ENCODE results near the gene SASH3. TPM values are rescaled to one million over a fixed set of nuclear protein-coding genes. Genes with fewer than 3 reads are reported as not detected.

SASH3 gene
- total and polyA plus RNA-seq, 12 donors, result 1.1 to 27.8 (median 13.4) TPM

DNA sequence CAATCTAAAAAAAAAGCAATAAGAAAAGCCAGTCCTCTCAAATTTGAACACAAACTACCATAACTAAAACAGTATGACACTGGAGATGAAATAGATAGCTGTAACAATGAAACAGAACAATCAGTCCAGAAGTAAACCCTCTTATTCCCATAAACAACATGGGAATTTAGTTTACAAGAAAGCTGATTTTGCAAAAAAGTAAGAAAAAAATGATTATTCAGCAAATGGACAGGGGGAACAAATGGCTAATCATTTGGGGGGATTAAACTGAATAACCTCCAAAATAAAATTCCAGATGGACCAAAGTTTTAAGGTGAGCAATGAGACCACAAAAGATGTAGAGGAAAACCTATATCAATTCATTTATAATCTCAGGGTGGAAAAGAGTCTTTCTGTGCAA is 16.1 kb upstream of the SASH3 start:
- Histone ChIP-seq H3K27me3 (no peaks in the 10 kb centered on the region), H3K4me1 (replicated peaks in 1 of 2) (no peaks in the 10 kb centered on the region), H3K27ac (no peak overlapping the region), H3K4me3 (no peak overlapping the region), H3K9me3 (replicated peaks in 1 of 3) (no peaks in the 10 kb centered on the region), H3K36me3 (replicated peaks in 1 of 2) (no peaks in the 10 kb centered on the region)
- TF ChIP-seq, protein P1, sequence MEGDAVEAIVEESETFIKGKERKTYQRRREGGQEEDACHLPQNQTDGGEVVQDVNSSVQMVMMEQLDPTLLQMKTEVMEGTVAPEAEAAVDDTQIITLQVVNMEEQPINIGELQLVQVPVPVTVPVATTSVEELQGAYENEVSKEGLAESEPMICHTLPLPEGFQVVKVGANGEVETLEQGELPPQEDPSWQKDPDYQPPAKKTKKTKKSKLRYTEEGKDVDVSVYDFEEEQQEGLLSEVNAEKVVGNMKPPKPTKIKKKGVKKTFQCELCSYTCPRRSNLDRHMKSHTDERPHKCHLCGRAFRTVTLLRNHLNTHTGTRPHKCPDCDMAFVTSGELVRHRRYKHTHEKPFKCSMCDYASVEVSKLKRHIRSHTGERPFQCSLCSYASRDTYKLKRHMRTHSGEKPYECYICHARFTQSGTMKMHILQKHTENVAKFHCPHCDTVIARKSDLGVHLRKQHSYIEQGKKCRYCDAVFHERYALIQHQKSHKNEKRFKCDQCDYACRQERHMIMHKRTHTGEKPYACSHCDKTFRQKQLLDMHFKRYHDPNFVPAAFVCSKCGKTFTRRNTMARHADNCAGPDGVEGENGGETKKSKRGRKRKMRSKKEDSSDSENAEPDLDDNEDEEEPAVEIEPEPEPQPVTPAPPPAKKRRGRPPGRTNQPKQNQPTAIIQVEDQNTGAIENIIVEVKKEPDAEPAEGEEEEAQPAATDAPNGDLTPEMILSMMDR (IDR thresholded peaks at IDR 0.05), result no peak
- TF ChIP-seq POLR2A (IDR thresholded peaks at IDR 0.05), result no peak
- DNase-seq, result no peak
- intact Hi-C loops (cut with DNase I), result no loop called here

DNA sequence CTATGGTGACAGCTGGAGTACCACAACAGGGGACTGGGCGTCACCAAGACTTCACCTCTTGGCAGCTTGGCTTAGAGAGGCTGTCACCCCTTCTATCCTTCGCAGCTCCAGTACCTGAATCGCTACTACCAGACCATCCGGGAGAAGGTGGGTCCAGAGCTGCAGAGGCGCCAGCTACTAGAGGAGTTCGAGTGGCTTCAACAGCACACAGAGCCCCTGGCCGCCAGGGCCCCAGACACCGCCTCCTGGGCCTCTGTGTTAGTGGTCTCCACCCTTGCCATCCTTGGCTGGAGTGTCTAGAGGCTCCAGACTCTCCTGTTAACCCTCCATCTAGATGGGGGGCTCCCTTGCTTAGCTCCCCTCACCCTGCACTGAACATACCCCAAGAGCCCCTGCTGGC is 11.6 kb upstream of the SASH3 start:
- Histone ChIP-seq H3K27me3 (no peaks in the 10 kb centered on the region), H3K4me1 (replicated peaks in 1 of 2) (no peaks in the 10 kb centered on the region), H3K4me3 (no peak overlapping the region), H3K27ac (no peak overlapping the region), H3K36me3 (replicated peaks in 1 of 2) (no peaks in the 10 kb centered on the region), H3K9me3 (replicated peaks in 1 of 3) (no peaks in the 10 kb centered on the region)
- TF ChIP-seq, protein P1 (IDR thresholded peaks at IDR 0.05), result no peak
- TF ChIP-seq POLR2A (IDR thresholded peaks at IDR 0.05), result no peak
- intact Hi-C loops (cut with DNase I), result no loop called here
- DNase-seq, result no peak
- WGBS, 4 donors, result 75 to 94% (median 88%) methylated on average over 4 to 8 of the region's 8 CpGs; no CpG with 5 or more reads in 1 of the 4 donors

DNA sequence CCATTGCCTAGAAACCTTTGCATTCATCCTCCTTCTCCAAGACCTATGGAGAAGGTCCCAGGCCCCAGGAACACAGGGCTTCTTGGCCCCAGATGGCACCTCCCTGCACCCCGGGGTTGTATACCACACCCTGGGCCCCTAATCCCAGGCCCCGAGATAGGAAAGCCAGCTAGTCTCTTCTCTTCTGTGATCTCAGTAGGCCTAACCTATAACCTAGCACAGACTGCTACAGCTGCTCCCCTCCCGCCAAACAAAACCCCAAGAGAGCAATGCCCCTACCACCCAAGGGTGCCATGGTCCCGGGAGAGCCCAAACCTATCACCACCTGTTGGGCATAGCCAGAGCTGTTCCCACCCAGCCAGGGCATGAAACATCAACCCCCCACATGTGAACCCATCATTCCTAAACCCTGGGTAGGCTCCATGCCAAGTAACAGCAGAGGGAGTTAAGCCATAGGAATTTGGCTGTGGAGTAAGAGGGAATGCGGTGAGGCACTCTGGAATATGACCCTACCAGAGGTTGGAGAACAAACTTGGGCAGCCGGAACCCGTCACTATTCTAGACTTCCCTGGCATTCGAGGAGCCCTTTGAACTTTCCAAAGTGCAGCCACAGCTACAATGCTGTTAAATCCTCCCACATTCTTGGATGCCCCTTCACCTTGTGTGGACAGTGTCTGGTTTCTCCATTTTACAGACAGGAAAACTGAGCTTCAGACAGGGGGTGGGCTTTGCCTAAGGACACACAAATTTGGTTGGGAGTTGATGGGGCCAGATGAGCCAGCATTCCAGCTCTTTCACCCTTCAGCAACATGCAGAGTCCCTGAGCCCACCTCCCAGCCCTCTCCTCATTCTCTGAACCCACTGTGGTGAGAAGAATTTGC is 10.9 kb upstream of the SASH3 start:
- no peak for DNase-seq
- H3K27me3 ChIP-seq, result no peaks in the 10 kb centered on the region
- H3K9me3 ChIP-seq (replicated peaks in 1 of 3), result no peaks in the 10 kb centered on the region
- no peak overlapping the region for H3K27ac ChIP-seq
- TF ChIP-seq, protein P1 (IDR thresholded peaks at IDR 0.05), result no peak
- no peak for TF ChIP-seq POLR2A (IDR thresholded peaks at IDR 0.05)
- no peak overlapping the region for H3K4me3 ChIP-seq
- intact Hi-C loops (cut with DNase I), result no loop called here
- WGBS, 4 donors, result 77 to 94% (median 86%) methylated on average over 7 to 8 of the region's 8 CpGs
- H3K4me1 ChIP-seq (replicated peaks in 1 of 2), result no peaks in the 10 kb centered on the region
- no peaks in the 10 kb centered on the region for H3K36me3 ChIP-seq (replicated peaks in 1 of 2)

DNA sequence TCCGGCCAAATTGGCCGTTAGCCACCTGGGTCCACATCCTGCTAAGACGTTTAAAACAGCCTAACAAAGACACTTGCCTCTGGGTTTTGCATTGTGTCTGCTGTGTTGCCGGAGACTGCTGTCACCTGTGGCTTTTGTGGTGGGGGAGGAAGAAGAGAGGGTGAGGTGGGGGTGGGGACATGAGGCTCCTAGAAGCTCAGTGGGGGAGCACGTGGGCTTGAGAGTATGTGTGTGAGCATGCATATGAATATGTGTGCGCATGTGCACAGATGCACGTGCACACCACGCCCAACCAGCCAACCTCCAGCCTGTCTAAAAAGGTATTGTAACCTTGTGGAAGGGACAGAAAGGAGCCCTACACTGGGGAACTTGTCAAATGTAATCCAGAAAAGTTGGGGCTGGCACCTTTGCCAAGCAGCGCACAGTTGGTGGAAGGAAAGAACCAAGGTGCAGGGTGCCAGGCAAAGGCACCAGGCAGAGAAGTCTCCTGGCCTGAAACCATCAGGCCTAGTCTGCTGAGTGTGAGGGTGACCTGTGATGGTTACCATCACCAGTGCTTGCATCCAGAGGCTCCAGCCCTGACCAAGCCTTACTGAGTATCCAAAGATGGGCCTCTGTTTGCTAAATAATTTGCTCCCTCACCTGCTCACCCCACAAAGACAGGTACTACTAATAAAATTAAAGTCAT is 10.1 kb upstream of the SASH3 start:
- Histone ChIP-seq H3K36me3 (replicated peaks in 1 of 2) (no peaks in the 10 kb centered on the region), H3K27me3 (no peaks in the 10 kb centered on the region), H3K9me3 (replicated peaks in 1 of 3) (no peaks in the 10 kb centered on the region), H3K4me1 (replicated peaks in 1 of 2) (no peaks in the 10 kb centered on the region), H3K27ac (no peak overlapping the region), H3K4me3 (no peak overlapping the region)
- intact Hi-C loops (cut with DNase I), result no loop called here
- WGBS, 4 donors, result 67 to 77% (median 70%) methylated on average over 5 to 9 of the region's 9 CpGs
- no peak for DNase-seq
- TF ChIP-seq POLR2A (IDR thresholded peaks at IDR 0.05), result no peak
- TF ChIP-seq, protein P1 (IDR thresholded peaks at IDR 0.05), result no peak
